VCaP (cell line): ENCODE data around the gene NRL.

ENCODE experiments used
- H3K27ac ChIP-seq: fragments of 450-650 bp; 2 replicates; pipeline ENCODE4 v1.5.1; 2017
- TF ChIP-seq, protein P1 (sequence below): fragments of 450-650 bp; conservative IDR thresholded peaks from 2 replicates; pipeline ENCODE4 v1.5.1; 2017; ENCODE audit warnings: mild to moderate bottlenecking, moderate library complexity

The NRL gene

DNA sequence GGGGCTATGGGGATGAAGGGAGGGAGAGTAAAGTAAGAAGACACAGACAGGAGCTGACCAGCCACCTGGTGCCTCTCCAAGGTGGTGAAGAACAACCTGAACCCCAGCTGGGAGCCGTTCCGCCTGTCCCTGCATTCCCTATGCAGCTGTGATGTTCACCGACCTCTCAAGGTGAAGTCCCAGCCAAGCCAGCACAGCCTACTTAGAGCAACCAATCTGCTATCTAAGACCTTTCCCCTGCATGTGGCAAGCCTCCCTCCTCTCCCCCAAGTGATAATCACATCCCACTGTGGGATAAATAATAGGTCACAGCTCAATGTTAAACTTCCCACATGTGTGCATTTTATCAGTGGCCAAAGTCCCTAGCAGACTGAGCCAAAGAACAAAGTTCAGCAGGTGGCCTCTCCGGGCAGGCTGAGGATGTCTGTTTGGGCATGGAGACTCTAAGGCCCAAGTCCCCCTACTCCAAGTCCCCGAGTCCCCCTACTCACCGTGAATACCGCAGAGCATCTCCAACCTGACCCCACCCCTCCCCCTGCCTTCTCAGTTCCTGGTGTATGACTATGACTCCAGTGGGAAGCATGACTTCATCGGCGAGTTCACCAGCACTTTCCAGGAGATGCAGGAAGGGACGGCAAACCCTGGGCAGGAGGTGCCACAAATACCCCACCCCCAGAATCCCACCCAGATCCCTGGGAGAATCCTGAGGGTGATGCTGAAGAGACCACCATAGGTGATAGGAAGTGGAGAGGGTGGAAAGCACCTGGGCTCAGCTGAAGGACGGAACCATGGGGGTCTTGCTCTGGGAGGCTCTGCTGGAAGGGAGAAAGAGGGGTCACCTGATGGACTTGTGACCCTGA, 39.9 kb downstream of the NRL start:
- TF ChIP-seq, protein P1, sequence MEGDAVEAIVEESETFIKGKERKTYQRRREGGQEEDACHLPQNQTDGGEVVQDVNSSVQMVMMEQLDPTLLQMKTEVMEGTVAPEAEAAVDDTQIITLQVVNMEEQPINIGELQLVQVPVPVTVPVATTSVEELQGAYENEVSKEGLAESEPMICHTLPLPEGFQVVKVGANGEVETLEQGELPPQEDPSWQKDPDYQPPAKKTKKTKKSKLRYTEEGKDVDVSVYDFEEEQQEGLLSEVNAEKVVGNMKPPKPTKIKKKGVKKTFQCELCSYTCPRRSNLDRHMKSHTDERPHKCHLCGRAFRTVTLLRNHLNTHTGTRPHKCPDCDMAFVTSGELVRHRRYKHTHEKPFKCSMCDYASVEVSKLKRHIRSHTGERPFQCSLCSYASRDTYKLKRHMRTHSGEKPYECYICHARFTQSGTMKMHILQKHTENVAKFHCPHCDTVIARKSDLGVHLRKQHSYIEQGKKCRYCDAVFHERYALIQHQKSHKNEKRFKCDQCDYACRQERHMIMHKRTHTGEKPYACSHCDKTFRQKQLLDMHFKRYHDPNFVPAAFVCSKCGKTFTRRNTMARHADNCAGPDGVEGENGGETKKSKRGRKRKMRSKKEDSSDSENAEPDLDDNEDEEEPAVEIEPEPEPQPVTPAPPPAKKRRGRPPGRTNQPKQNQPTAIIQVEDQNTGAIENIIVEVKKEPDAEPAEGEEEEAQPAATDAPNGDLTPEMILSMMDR = no peak

DNA sequence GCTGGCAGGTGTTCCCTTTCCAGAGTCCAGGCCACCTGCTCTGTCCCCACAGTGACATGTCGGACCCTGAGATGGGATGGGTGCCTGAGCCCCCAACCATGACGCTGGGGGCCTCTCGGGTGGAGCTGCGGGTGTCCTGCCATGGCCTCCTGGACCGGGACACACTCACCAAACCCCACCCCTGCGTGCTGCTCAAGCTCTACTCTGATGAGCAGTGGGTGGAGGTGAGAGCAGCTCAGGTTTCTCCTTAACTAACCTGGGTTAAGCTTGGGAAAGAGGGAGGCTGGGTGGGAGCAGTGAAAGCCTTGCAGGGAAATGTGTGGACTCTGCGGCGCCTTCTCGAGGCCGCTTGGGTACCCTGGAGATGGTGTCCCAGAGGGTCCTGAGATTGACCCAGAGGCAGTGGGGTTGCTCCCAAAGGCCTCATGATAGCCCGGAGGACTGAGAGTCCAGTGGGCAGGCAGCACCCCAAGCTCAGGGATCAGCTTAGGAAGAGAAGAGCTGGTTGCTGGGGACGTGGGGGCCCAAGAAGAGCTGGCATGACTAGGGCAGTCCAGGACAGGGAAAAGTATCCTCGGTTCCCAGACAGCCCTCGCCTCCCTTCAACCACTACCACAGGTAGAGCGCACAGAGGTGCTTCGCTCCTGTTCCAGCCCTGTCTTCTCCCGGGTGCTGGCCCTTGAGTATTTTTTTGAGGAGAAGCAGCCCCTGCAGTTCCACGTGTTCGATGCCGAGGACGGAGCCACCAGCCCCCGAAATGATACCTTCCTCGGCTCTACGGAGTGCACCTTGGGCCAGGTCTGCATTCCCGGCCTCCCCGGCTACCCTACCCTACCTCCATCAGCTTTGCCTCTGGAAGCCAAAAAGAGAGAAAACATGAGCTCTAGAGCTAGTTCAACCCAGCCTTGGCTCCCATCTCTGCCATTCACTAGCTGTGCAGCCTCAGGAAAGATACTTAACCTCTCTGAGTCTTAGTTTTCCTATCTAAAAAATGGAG, 41.6 kb downstream of the NRL start:
- TF ChIP-seq, protein P1 = no peak
- H3K27ac ChIP-seq = no peak overlapping the region

More for the DNA sequence above, 39.9 kb downstream of the NRL start:
- no peak overlapping the region for H3K27ac ChIP-seq

DNA sequence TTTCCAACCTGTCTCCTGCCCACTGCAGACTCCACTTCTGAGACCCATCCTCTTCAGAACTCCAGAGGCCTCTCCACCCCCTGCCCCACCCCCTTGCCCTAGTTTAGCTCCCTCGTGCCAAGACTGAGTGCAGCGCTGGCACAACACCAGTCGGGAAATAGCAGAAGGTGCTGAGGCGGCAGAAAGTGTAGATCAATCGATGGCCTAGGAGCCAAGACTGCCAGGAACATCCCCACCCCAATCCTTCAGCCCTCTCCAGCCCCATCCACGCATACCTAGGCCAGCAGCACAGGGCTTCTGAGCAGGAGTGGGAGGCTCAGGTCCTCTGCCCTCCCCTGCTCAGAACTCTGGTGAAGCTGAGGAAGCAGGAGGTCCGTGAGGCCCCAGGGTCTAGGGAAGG, 42.3 kb downstream of the NRL start:
- H3K27ac ChIP-seq = no peak overlapping the region
- TF ChIP-seq, protein P1 = no peak

GRCh38 chr14:24071836-24072430, 42.8 kb downstream of the NRL start:
- TF ChIP-seq, protein P1 = no peak

DNA sequence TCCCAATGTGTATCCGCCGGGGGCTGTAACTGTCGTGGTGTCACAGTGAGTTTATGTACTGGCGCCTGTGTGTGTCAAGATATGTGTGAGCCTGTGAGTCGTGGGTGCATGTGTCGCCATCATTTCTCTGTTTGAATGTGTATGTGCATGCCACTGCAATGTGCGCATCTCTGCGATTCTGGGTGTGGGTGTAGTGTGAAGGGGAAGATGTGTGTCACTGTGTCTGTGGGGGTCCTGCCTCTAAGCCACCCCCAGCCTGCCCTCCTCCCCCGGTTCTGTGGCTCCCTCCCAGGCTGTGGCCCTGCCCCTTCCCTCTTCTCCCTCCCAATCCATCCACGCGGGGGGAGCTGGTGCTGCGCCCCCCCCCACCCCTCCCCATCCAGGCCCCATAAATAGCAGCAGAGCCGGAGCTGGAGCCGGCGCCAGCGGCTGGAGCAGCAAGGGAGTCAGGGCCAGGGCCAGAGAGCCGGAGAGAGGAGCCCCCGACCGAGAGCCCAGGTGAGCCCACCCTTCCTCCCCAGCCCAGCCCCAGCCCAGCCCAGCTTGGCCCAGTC, 43.5 kb downstream of the NRL start, which contains the start of gene CPNE6:
Gene CPNE6, plus strand, starts transcription at position 419 of the 554 bp plus-strand sequence. CDS start 1,375 bp downstream, outside the sequence.
- no peak within 1 kb of the TSS for H3K27ac ChIP-seq

More at GRCh38 chr14:24071836-24072430, 42.8 kb downstream of the NRL start:
- no peak overlapping the region for H3K27ac ChIP-seq

GRCh38 chr14:24070285-24071143, 44.2 kb downstream of the NRL start:
- TF ChIP-seq, protein P1 = no peak
- H3K27ac ChIP-seq = no peak overlapping the region

More for the DNA sequence above, 43.5 kb downstream of the NRL start, which contains the start of gene CPNE6:
- TF ChIP-seq, protein P1 = no peak
